Colonic mucosa (tissue), 4 donors: Measurements from ENCODE around the gene HIPK2. TPM values are rescaled to one million over a fixed set of nuclear protein-coding genes. Genes with fewer than 3 reads are reported as not detected.

ENCODE experiments used
- DNase-seq: peaks from one replicate; pipeline ENCODE4 v3.0.0-alpha.2; 2020
- H3K27ac ChIP-seq: fragments of 200-600 bp; one replicate; pipeline ENCODE4 v1.8.0; 2021
- H3K27me3 ChIP-seq: fragments of 200-600 bp; one replicate; pipeline ENCODE4 v1.8.0; 2021
- H3K36me3 ChIP-seq: fragments of 200-600 bp; one replicate; pipeline ENCODE4 v1.8.0; 2021
- H3K4me1 ChIP-seq: fragments of 200-600 bp; one replicate; pipeline ENCODE4 v1.8.0; 2021; ENCODE audit warnings: mild to moderate bottlenecking
- H3K4me3 ChIP-seq: fragments of 200-600 bp; one replicate; pipeline ENCODE4 v1.8.0; 2021
- H3K9ac ChIP-seq, 2 donors: one replicate each; pipeline ENCODE4 v1.7.0; 2013; ENCODE audit warnings: control low read depth in 2 of 2, low read depth in 2 of 2, low read length in 2 of 2
- H3K9me3 ChIP-seq: fragments of 200-600 bp; one replicate; pipeline ENCODE4 v1.8.0; 2021
- intact Hi-C: fragments of 100-400 bp; cut with DNase I; formaldehyde crosslinking; loops from one replicate; pipeline ENCODE4 v1.14.1; 2022
- total RNA-seq, 2 donors: library from RNA; stranded (reverse); fragmentation: NEBNext Ultra II Directional in 1 of 2; extraction: Animal tissue kit (Norgen Biotek cat#: 25700) in 1 of 2; gene quantifications; one replicate each; pipeline ENCODE4 v1.2.1, GENCODE V29; 2021
- TF ChIP-seq, protein P1 (sequence below): fragments of 200-600 bp; IDR thresholded peaks from one replicate; pipeline ENCODE4 v1.8.0; 2022; ENCODE audit warnings: antibody characterized with exemption, mild to moderate bottlenecking
- donor health status: healthy.
- donor health status: DM: no; HTN: no; CAD: no.
- donor health status: DM: no; HTN: no; CAD: no.

Gene HIPK2
- total RNA-seq, 2 donors from 2014 or later, result 25.3 to 28.4 TPM

DNA sequence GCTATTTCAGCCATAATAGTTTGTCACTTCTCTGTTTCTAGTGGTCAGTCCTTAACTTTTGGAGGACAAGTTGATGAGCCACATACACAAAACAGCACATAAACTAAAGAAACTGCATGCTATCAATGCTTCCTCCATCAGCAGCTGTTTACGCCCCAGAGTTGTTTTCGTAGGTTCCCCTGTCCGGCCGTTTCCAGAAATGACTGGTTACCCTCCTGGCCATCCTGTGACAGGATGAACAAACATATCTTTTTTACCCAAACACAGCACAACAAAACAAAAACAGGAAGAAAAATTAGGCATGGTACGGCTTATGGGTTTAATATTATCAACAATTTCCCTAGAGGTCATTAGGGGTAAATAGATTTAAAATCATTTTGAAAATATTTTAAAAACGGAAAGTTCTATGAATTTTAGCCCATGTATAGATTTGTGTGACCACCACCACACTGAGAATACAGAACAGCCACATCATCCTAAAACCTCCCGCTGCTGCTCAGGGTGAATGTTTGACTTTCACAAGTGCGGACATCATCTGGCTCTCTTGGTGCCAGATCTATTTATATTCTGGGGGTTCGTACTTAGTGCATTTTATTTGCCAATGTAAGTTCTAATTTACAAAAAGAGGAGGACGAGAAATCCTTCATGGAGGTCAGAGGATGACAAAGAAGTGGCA, 74.8 kb downstream of the HIPK2 start:
- no peak for DNase-seq
- no peaks in the 10 kb centered on the region for H3K36me3 ChIP-seq
- intact Hi-C loops, result no loop called here
- H3K4me3 ChIP-seq, result no peak overlapping the region
- no peak overlapping the region for H3K27ac ChIP-seq
- H3K4me1 ChIP-seq, result peaks cover 3% of the 10 kb centered on the region
- peak overlapping the region; percentile 3 to 38 for H3K9ac ChIP-seq
- TF ChIP-seq, protein P1, sequence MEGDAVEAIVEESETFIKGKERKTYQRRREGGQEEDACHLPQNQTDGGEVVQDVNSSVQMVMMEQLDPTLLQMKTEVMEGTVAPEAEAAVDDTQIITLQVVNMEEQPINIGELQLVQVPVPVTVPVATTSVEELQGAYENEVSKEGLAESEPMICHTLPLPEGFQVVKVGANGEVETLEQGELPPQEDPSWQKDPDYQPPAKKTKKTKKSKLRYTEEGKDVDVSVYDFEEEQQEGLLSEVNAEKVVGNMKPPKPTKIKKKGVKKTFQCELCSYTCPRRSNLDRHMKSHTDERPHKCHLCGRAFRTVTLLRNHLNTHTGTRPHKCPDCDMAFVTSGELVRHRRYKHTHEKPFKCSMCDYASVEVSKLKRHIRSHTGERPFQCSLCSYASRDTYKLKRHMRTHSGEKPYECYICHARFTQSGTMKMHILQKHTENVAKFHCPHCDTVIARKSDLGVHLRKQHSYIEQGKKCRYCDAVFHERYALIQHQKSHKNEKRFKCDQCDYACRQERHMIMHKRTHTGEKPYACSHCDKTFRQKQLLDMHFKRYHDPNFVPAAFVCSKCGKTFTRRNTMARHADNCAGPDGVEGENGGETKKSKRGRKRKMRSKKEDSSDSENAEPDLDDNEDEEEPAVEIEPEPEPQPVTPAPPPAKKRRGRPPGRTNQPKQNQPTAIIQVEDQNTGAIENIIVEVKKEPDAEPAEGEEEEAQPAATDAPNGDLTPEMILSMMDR, result no peak
- H3K27me3 ChIP-seq, result no peaks in the 10 kb centered on the region
- H3K9me3 ChIP-seq, result no peaks in the 10 kb centered on the region

DNA sequence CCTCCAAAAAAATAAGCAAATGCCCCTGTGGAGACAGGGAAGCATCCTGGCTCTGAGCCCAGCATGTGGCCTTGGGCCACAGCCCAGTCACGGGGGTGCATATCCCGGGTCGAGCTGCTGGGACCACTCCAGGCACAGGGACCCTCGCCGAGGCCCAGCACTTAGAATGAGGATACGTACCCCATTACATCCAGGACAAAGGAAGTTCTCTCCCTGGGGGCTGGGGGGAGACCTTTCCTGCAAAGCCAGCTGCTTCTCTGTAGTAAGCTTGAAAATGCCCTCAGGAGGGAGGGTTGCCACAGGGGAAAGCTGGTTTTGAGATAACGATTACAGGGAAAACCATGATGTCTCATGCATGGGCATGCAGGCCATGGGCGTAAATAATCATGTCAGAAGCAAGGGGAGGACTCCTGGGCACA, 75.5 kb downstream of the HIPK2 start:
- H3K27ac ChIP-seq, result no peak overlapping the region
- no peaks in the 10 kb centered on the region for H3K9me3 ChIP-seq

DNA sequence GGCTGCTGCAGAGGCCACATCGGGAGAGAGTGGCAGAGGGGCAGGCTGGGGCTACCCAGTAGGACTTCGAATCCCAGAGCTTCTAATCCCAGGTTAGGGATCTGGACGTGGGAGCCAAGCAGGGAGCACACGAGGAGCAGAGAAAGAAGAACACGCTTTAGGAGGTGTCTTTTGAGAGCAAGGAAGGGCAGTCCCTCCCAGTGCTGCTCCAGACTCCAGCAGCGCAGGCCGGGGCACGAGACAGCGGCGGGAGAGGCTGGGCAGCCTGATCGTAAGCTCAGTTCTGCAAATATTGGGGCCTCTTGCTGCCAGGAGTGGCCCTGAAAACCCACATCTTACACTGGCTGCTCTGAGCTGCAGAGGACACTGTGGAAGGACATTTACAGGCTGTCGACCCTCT, 75.9 kb downstream of the HIPK2 start:
- Histone ChIP-seq H3K9me3 (no peaks in the 10 kb centered on the region), H3K4me1 (peaks cover 4% of the 10 kb centered on the region), H3K4me3 (no peak overlapping the region), H3K9ac (no peak overlapping the region), H3K36me3 (no peaks in the 10 kb centered on the region), H3K27ac (no peak overlapping the region), H3K27me3 (no peaks in the 10 kb centered on the region)
- TF ChIP-seq, protein P1, result no peak
- intact Hi-C loops, result no loop called here
- no peak for DNase-seq

More for the DNA sequence above, 75.5 kb downstream of the HIPK2 start:
- H3K4me1 ChIP-seq, result peaks cover 4% of the 10 kb centered on the region
- DNase-seq, result no peak
- H3K36me3 ChIP-seq, result no peaks in the 10 kb centered on the region
- H3K4me3 ChIP-seq, result no peak overlapping the region
- no peaks in the 10 kb centered on the region for H3K27me3 ChIP-seq
- TF ChIP-seq, protein P1, result no peak
- intact Hi-C loops, result no loop called here
- peak overlapping the region; percentile 3 to 38 for H3K9ac ChIP-seq

DNA sequence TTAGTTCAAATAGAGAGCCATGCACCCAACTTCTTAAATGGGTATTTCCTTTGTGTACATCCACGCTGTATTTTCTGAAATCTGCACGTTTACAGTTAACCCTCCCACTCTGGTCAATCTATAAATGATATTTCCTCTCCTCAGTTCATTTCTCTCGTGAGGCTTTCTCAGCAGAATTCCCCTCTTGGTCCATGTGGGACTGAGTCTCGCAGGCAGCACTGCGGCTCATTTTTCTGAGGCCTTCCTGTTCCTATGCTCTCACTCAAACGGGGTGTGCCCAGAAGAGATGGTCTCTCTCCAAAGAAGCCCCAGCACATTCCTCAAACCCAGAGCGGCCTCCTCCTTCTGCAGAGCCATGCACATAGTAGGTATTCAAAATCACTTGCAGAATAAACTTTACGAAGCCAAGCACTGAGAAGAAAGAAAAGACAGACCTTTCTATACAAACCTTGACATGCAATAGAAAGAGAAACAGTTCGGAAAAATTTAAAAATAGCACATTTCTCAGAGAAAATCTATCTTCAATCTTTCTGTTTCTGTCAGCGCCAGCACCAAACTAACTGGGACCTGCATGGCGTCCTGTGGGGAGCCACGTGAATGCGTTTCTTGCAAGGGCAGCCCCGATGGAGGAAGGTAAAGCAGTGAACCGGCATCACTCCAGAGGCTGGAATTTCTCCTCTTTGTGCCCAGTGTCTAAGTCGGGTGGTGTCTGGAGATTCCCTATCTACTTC, 77.1 kb downstream of the HIPK2 start:
- intact Hi-C loops, result no loop called here
- peaks cover 4% of the 10 kb centered on the region for H3K4me1 ChIP-seq
- H3K27me3 ChIP-seq, result no peaks in the 10 kb centered on the region
- H3K36me3 ChIP-seq, result no peaks in the 10 kb centered on the region
- no peak for DNase-seq
- no peaks in the 10 kb centered on the region for H3K9me3 ChIP-seq
- TF ChIP-seq, protein P1, result no peak
- H3K27ac ChIP-seq, result no peak overlapping the region
- H3K9ac ChIP-seq, result peak overlapping the region in 1 of 2 donors; percentile 18
- no peak overlapping the region for H3K4me3 ChIP-seq

DNA sequence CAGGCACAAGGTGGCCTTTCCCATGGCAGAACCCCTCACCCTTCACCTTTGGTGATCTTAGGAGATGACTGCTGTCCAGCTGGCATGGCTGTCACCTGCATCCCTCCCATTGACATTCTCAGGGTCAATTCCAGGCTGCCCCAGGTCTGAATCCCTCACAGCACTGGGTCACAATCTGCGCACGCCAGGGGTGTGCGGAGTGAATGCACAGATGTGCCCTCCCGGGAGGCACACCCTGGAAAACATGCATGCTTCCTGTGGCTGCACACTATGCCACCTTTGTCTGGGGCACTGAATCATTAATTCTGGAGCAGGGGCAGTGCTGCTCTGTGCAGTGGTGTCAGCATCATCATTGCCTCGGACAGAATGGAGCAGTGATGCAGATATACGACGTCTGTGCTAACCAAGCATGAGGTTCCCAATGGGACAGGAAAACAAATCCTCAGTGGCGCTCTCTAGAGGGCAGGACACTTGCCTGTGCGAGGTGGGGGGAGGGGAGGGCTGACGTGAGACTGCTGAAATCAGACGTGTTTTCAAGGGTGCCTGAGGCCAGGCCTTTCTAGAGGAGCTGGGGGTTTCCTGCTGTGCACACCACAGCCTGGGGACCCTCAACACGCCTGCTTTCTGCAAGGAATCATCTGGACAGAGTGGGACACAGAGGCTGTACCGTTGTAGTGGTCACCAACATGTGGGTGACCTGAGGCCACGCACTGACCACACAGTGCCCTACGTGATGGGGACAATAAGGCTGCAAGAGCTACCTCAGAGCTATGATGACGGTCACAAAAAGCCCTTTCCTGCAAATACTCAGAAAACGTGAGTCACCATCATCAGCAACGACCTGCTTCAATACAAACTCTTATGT, 77.9 kb downstream of the HIPK2 start:
- no peaks in the 10 kb centered on the region for H3K36me3 ChIP-seq
- no peak for DNase-seq
- no peak overlapping the region for H3K27ac ChIP-seq
- H3K9me3 ChIP-seq, result no peaks in the 10 kb centered on the region
- intact Hi-C loops, result no loop called here
- TF ChIP-seq, protein P1, result no peak
- no peak overlapping the region for H3K4me3 ChIP-seq
- peaks cover 4% of the 10 kb centered on the region for H3K4me1 ChIP-seq
- peak overlapping the region in 1 of 2 donors; percentile 18 for H3K9ac ChIP-seq
- H3K27me3 ChIP-seq, result no peaks in the 10 kb centered on the region
